ENCODE measurements around the gene AKAP13. TPM values are rescaled to one million over a fixed set of nuclear protein-coding genes. Genes with fewer than 3 reads are reported as not detected.

AKAP13 gene
- polyA plus RNA-seq, 1 of the 3 experiments (the other 2 are of a cell fraction): 8.4 TPM

DNA sequence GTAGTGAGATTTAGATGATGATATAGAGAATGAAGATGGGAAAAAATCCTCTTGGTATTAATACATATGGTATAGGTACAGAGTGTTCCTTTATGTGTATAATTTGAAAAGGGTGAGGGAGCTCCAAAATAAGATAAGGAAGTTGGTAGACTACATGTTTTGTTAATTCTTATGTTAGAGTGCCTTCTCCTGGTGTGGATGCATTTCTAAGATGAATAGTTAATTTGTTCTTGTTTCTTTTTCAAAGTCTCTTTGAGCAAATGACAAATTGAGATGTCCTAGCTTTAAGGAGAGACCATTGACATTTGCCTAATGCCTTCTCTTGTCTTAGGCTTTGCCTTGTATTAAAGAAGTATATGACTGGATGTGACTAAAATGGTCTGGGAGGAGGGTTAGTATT, 34.1 kb downstream of the AKAP13 start:
- Histone ChIP-seq H4K20me1 (ENCODE audit: insufficient read depth) (no peaks in the 10 kb centered on the region; the same call in 1 of the 2 replicates), H3F3A (replicated peaks; ENCODE audit: insufficient read depth) (peaks cover 11% of the 10 kb centered on the region), H3K36me3 (replicated peaks in 1 of 2; ENCODE audit: control insufficient read depth in 1 of 2, insufficient read depth in 2 of 2, low read length in 1 of 2) (no peaks in the 10 kb centered on the region), H3K9me3 (no peaks in the 10 kb centered on the region), H3K4me2 (peak overlapping the region; percentile 48), H3K79me2 (ENCODE audit: insufficient read depth) (peaks cover 91% of the 10 kb centered on the region), H3K4me1 (ENCODE audit: control insufficient read depth in 1 of 2, insufficient read depth in 2 of 2, low read depth in 1 of 2, low read length in 1 of 2) (peaks cover 7 to 28% of the 10 kb centered on the region in 2 experiments), H3K27ac (ENCODE audit: low read depth in 2 of 2, low read length in 1 of 2) (peak overlapping the region in 1 of 2 experiments; percentile 91; a peak in 2 of 4 replicates), H2AFZ (ENCODE audit: low read depth) (no peak overlapping the region), H3K4me3 (ENCODE audit: low read depth in 2 of 2, low read length in 1 of 2) (no peak overlapping the region), H3K9me2 (no peaks in the 10 kb centered on the region), H3K9ac (peak overlapping the region; percentile 37; the same call in 1 of the 2 replicates), H3K27me3 (ENCODE audit: insufficient read depth) (no peaks in the 10 kb centered on the region)
- POLR2A ChIA-PET: no interaction called here
- TF ChIP-seq RAD21 (IDR thresholded peaks at IDR 0.05; ENCODE audit: low read length) (peak; percentile 47), MEF2A (IDR thresholded peaks at IDR 0.05; ENCODE audit: borderline replicate concordance, low read depth) (no peak), FOXJ3 (CRISPR knock-in tag; IDR thresholded peaks at IDR 0.05) (no peak), SMC3 (IDR thresholded peaks at IDR 0.05; ENCODE audit: low read depth, low read length) (0 out of 2 replicates have a peak, but pooled peaks have one; percentile 19)
- TF ChIP-seq, protein P1, sequence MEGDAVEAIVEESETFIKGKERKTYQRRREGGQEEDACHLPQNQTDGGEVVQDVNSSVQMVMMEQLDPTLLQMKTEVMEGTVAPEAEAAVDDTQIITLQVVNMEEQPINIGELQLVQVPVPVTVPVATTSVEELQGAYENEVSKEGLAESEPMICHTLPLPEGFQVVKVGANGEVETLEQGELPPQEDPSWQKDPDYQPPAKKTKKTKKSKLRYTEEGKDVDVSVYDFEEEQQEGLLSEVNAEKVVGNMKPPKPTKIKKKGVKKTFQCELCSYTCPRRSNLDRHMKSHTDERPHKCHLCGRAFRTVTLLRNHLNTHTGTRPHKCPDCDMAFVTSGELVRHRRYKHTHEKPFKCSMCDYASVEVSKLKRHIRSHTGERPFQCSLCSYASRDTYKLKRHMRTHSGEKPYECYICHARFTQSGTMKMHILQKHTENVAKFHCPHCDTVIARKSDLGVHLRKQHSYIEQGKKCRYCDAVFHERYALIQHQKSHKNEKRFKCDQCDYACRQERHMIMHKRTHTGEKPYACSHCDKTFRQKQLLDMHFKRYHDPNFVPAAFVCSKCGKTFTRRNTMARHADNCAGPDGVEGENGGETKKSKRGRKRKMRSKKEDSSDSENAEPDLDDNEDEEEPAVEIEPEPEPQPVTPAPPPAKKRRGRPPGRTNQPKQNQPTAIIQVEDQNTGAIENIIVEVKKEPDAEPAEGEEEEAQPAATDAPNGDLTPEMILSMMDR (IDR thresholded peaks at IDR 0.05): peak; percentile 51
- no peak for DNase-seq
- CTCF ChIA-PET: interaction anchor here (0.9 to 1.4 kb wide), 2 partner anchors 13 to 84 kb away, joined by 3 to 5 read pairs; no protein-coding TSS in a partner anchor

DNA sequence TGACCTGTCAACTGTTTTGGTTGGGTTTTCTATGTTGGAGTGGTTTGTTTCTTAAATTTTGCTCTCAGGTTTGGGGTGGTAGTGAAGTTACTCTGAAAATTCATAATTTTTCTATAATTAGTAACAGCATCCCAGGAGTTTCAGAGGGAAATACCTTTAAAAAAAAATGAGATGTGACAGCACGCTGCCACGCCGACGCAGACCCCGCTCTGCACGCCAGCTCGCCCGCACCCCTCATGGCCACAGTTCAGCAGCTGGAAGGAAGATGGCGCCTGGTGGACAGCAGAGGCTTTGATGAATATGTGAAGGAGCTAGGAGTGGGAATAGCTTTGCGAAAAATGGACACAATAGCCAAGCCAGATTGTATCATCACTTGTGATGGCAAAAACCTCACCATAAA, 34.6 kb downstream of the AKAP13 start:
- peaks cover 7 to 28% of the 10 kb centered on the region in 2 experiments for H3K4me1 ChIP-seq (ENCODE audit: control insufficient read depth in 1 of 2, insufficient read depth in 2 of 2, low read depth in 1 of 2, low read length in 1 of 2)
- H3K9me3 ChIP-seq: no peaks in the 10 kb centered on the region
- H3K36me3 ChIP-seq (replicated peaks in 1 of 2; ENCODE audit: control insufficient read depth in 1 of 2, insufficient read depth in 2 of 2, low read length in 1 of 2): no peaks in the 10 kb centered on the region
- CTCF ChIA-PET: interaction anchor here (1.4 kb wide), 1 partner anchor 13 kb away, joined by 5 read pairs; no protein-coding TSS in a partner anchor
- H3K4me3 ChIP-seq (ENCODE audit: low read depth in 2 of 2, low read length in 1 of 2): no peak overlapping the region
- no peak overlapping the region for H3K9ac ChIP-seq
- H3F3A ChIP-seq (replicated peaks; ENCODE audit: insufficient read depth): peaks cover 11% of the 10 kb centered on the region
- 0 out of 2 replicates have a peak overlapping the region, but pooled peaks have one; percentile 48 for H3K4me2 ChIP-seq
- no peak for TF ChIP-seq NRF1 (IDR thresholded peaks at IDR 0.05; ENCODE audit: low read depth, low read length)
- TF ChIP-seq USF1 (IDR thresholded peaks at IDR 0.05; ENCODE audit: borderline replicate concordance, low read depth): no peak
- no peak for TF ChIP-seq MXI1 (IDR thresholded peaks at IDR 0.05; ENCODE audit: low read depth, low read length)
- no peak for TF ChIP-seq YY1 (IDR thresholded peaks at IDR 0.05; ENCODE audit: low read depth)
- H3K27me3 ChIP-seq (ENCODE audit: insufficient read depth): no peaks in the 10 kb centered on the region
- peaks cover 88% of the 10 kb centered on the region for H3K79me2 ChIP-seq (ENCODE audit: insufficient read depth)
- no peaks in the 10 kb centered on the region for H3K9me2 ChIP-seq
- H4K20me1 ChIP-seq (ENCODE audit: insufficient read depth): no peaks in the 10 kb centered on the region; the same call in 1 of the 2 replicates
- no peak overlapping the region for H2AFZ ChIP-seq (ENCODE audit: low read depth)
- peak overlapping the region in 1 of 2 experiments; percentile 91; a peak in 2 of 4 replicates for H3K27ac ChIP-seq (ENCODE audit: low read depth in 2 of 2, low read length in 1 of 2)
- over 99% methylated on average over 10 of the region's 10 CpGs for WGBS (ENCODE audit: low lambda C conversion rate)
- POLR2A ChIA-PET: no interaction called here
- no peak for DNase-seq

- WGBS (ENCODE audit: low lambda C conversion rate): 57% methylated on average over 2 of the region's 2 CpGs
- no peak for DNase-seq
- H3K9ac ChIP-seq: no peak overlapping the region
- no peaks in the 10 kb centered on the region for H3K9me2 ChIP-seq
- H3F3A ChIP-seq (replicated peaks; ENCODE audit: insufficient read depth): peaks cover 14% of the 10 kb centered on the region
- no peak for TF ChIP-seq RXRA (IDR thresholded peaks at IDR 0.05; ENCODE audit: borderline replicate concordance, low read depth)
- TF ChIP-seq FOSL2 (IDR thresholded peaks at IDR 0.05; ENCODE audit: borderline replicate concordance, low read depth): 0 out of 2 replicates have a peak, but pooled peaks have one; percentile 2
- ChIA-PET CTCF (no interaction called here), POLR2A (no interaction called here)
- peaks cover 5% of the 10 kb centered on the region; the same call in 1 of the 2 replicates for H4K20me1 ChIP-seq (ENCODE audit: insufficient read depth)
- peaks cover 7 to 30% of the 10 kb centered on the region in 2 experiments for H3K4me1 ChIP-seq (ENCODE audit: control insufficient read depth in 1 of 2, insufficient read depth in 2 of 2, low read depth in 1 of 2, low read length in 1 of 2)
- no peak overlapping the region for H2AFZ ChIP-seq (ENCODE audit: low read depth)
- H3K9me3 ChIP-seq: no peaks in the 10 kb centered on the region
- H3K27me3 ChIP-seq (ENCODE audit: insufficient read depth): no peaks in the 10 kb centered on the region
- no peak overlapping the region for H3K27ac ChIP-seq (ENCODE audit: low read depth in 2 of 2, low read length in 1 of 2)
- no peak overlapping the region for H3K4me2 ChIP-seq
- no peaks in the 10 kb centered on the region for H3K36me3 ChIP-seq (replicated peaks in 1 of 2; ENCODE audit: control insufficient read depth in 1 of 2, insufficient read depth in 2 of 2, low read length in 1 of 2)
- H3K79me2 ChIP-seq (ENCODE audit: insufficient read depth): peaks cover 88% of the 10 kb centered on the region
- no peak overlapping the region for H3K4me3 ChIP-seq (ENCODE audit: low read depth in 2 of 2, low read length in 1 of 2)
Observed at GRCh38 chr15:85415783-85416182, 35.4 kb downstream of the AKAP13 start.

All from SK-N-SH (cell line).